ENCODE results near the gene SUN5. TPM values are rescaled to one million over a fixed set of nuclear protein-coding genes. Genes with fewer than 3 reads are reported as not detected.

The SUN5 gene
- total RNA-seq, 1 donor, result not detected

- H3K4me3 ChIP-seq (ENCODE audit: low read depth, low read length), result no peak overlapping the region
- DNase-seq (ENCODE audit: low read depth), result no peak
- no peak for TF ChIP-seq CTCF (IDR thresholded peaks at IDR 0.05; ENCODE audit: insufficient read depth, low read length)
Observed at GRCh38 chr20:32993496-32994050, 10.7 kb downstream of the SUN5 start.

GRCh38 chr20:32991792-32992641, 12.2 kb downstream of the SUN5 start:
- DNase-seq (ENCODE audit: low read depth), result no peak
- no peak overlapping the region for H3K4me3 ChIP-seq (ENCODE audit: low read depth, low read length)
- TF ChIP-seq CTCF (IDR thresholded peaks at IDR 0.05; ENCODE audit: insufficient read depth, low read length), result no peak

GRCh38 chr20:32991383-32991782, 12.8 kb downstream of the SUN5 start:
- DNase-seq (ENCODE audit: low read depth), result no peak
- TF ChIP-seq CTCF (IDR thresholded peaks at IDR 0.05; ENCODE audit: insufficient read depth, low read length), result no peak
- no peak overlapping the region for H3K4me3 ChIP-seq (ENCODE audit: low read depth, low read length)

- no peak overlapping the region for H3K4me3 ChIP-seq (ENCODE audit: low read depth, low read length)
- DNase-seq (ENCODE audit: low read depth), result no peak
- no peak for TF ChIP-seq CTCF (IDR thresholded peaks at IDR 0.05; ENCODE audit: insufficient read depth, low read length)
Observed at GRCh38 chr20:32990426-32990825, 13.8 kb downstream of the SUN5 start.

GRCh38 chr20:32989507-32990283, 14.5 kb downstream of the SUN5 start:
- no peak overlapping the region for H3K4me3 ChIP-seq (ENCODE audit: low read depth, low read length)
- no peak for DNase-seq (ENCODE audit: low read depth)
- TF ChIP-seq CTCF (IDR thresholded peaks at IDR 0.05; ENCODE audit: insufficient read depth, low read length), result no peak

GRCh38 chr20:32988008-32988407, 16.2 kb downstream of the SUN5 start:
- no peak for DNase-seq (ENCODE audit: low read depth)
- TF ChIP-seq CTCF (IDR thresholded peaks at IDR 0.05; ENCODE audit: insufficient read depth, low read length), result no peak
- H3K4me3 ChIP-seq (ENCODE audit: low read depth, low read length), result no peak overlapping the region
